ENCODE data around the gene ADM2. TPM values are rescaled to one million over a fixed set of nuclear protein-coding genes. Genes with fewer than 3 reads are reported as not detected.
A peak's percentile ranks its signal among the peaks of the same experiment; 100 is the strongest.

ADM2 gene
- total and polyA plus RNA-seq, 2 of the 13 experiments (the other 11 are each of a cell fraction or from before 2014, with no cell fraction given): 1.2 to 3.0 TPM

DNA sequence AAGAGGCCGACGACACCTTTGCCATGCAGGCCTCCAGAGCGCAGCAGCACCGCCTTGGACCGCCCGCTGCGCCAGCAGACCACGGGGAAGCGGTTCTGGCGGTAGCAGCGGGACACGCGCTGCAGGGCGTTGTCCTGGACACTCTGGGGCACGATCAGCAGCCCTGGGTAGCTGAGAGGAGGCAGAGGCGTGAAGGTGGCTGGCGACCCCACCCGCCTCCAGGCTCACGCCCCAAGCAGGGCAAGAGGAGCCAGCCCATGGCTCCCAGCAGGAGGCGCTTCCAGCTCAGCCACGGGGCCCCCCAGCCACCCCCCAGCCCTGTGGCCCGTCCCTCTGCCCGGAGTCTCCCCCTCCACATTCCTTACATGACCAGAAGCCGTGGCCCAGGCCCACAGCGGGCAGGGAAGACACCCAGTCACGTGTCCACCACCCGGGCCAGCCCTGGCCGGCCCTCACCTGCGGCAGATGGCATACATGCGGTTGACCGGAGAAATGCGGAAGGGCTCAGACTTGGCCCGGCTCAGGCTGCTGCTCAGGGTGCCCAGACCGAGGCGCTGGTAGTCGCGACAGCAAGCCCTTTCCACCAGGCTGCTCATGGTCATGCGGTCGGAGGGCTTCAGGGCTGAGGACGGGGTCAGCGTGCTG lies 21.7 kb upstream of the ADM2 start:
- no peaks in the 10 kb centered on the region for H3K79me2 ChIP-seq (ENCODE audit: insufficient read depth, low read length)
- H3K4me1 ChIP-seq (ENCODE audit: insufficient read depth, low read length): no peaks in the 10 kb centered on the region
- no peak for ATAC-seq
- no peak overlapping the region for H3K9ac ChIP-seq (ENCODE audit: insufficient read depth, low read depth, low read length)
- DNase-seq (ENCODE audit: low spot score): no peak
- 98% methylated on average over 24 of the region's 41 CpGs for WGBS (ENCODE audit: low lambda C conversion rate)
- H3K27me3 ChIP-seq (ENCODE audit: control insufficient read depth in 1 of 2, insufficient read depth in 2 of 2, low read length in 2 of 2): no peaks in the 10 kb centered on the region
- ChIA-PET CTCF (ENCODE audit: low intra/inter-chr PET ratio, low total read pairs) (no interaction called here), POLR2A (no interaction called here)
- no peak for FAIRE-seq
- H4K20me1 ChIP-seq (ENCODE audit: insufficient read depth, low read length): no peaks in the 10 kb centered on the region
- in situ Hi-C loops (cut with HindIII; ENCODE audit: extremely low pct_ligation_motif_present, low pct_unique_long_range_greater_than_20kb): no loop called here
- no peak overlapping the region for H3K27ac ChIP-seq (ENCODE audit: extremely low read length, insufficient read depth, low read length)
- no peak overlapping the region for H3K4me3 ChIP-seq (replicated peaks in 1 of 3; ENCODE audit: insufficient read depth in 1 of 3, low read depth in 2 of 3, low read length in 3 of 3)
- TF ChIP-seq, protein P1, sequence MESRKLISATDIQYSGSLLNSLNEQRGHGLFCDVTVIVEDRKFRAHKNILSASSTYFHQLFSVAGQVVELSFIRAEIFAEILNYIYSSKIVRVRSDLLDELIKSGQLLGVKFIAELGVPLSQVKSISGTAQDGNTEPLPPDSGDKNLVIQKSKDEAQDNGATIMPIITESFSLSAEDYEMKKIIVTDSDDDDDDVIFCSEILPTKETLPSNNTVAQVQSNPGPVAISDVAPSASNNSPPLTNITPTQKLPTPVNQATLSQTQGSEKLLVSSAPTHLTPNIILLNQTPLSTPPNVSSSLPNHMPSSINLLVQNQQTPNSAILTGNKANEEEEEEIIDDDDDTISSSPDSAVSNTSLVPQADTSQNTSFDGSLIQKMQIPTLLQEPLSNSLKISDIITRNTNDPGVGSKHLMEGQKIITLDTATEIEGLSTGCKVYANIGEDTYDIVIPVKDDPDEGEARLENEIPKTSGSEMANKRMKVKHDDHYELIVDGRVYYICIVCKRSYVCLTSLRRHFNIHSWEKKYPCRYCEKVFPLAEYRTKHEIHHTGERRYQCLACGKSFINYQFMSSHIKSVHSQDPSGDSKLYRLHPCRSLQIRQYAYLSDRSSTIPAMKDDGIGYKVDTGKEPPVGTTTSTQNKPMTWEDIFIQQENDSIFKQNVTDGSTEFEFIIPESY (CRISPR knock-in tag; IDR thresholded peaks at IDR 0.05): peak; percentile 41; the same call in 1 of the 2 replicates
- 0 out of 2 replicates have a peak, but pooled peaks have one; percentile 17 for TF ChIP-seq RBFOX2 (IDR thresholded peaks at IDR 0.05; ENCODE audit: low read depth, low read length)
- peak; percentile 36 for TF ChIP-seq AGO2 (optimal IDR thresholded peaks at IDR 0.05; ENCODE audit: low read depth, low read length)
- TF ChIP-seq, protein P2, sequence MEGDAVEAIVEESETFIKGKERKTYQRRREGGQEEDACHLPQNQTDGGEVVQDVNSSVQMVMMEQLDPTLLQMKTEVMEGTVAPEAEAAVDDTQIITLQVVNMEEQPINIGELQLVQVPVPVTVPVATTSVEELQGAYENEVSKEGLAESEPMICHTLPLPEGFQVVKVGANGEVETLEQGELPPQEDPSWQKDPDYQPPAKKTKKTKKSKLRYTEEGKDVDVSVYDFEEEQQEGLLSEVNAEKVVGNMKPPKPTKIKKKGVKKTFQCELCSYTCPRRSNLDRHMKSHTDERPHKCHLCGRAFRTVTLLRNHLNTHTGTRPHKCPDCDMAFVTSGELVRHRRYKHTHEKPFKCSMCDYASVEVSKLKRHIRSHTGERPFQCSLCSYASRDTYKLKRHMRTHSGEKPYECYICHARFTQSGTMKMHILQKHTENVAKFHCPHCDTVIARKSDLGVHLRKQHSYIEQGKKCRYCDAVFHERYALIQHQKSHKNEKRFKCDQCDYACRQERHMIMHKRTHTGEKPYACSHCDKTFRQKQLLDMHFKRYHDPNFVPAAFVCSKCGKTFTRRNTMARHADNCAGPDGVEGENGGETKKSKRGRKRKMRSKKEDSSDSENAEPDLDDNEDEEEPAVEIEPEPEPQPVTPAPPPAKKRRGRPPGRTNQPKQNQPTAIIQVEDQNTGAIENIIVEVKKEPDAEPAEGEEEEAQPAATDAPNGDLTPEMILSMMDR (CRISPR knock-in tag; IDR thresholded peaks at IDR 0.05): 0 out of 2 replicates have a peak, but pooled peaks have one; percentile 13
- TF ChIP-seq ZNF660 (CRISPR knock-in tag; IDR thresholded peaks at IDR 0.05; ENCODE audit: borderline replicate concordance, low read depth): no peak
- TF ChIP-seq ZIK1 (CRISPR knock-in tag; IDR thresholded peaks at IDR 0.05; ENCODE audit: borderline replicate concordance, low read depth): no peak
- intact Hi-C loops (cut with micrococcal nuclease; ENCODE audit: unreplicated experiment): no loop called here
- H3K4me2 ChIP-seq (ENCODE audit: low read depth, low read length): no peak overlapping the region
- no TSS peak for BruUV-seq (replicated peaks)
- H3K9me3 ChIP-seq (ENCODE audit: low read length): no peaks in the 10 kb centered on the region
- H2AFZ ChIP-seq (ENCODE audit: low read length): no peak overlapping the region
- peaks cover 30 to 59% of the 10 kb centered on the region in 2 experiments; a peak in 4 of 5 replicates for H3K36me3 ChIP-seq (replicated peaks in 1 of 2; ENCODE audit: control insufficient read depth in 1 of 2, insufficient read depth in 2 of 2, low read length in 2 of 2)

Measured in HepG2 (cell line).